A549 (cell line): ENCODE data around the gene FBXO41. TPM values are rescaled to one million over a fixed set of nuclear protein-coding genes. Genes with fewer than 3 reads are reported as not detected.

Experiments
- ATAC-seq, 2 experiments: fragments of 200-7000 bp in 1 of 2; fragments of >200 bp in 1 of 2; cut with Nextera tagmentation in 1 of 2; cut with Tn5 transposase in 1 of 2; 3 replicates each; pipeline versions ENCODE4 v1.8.0 to v1.9.1; 2018 to 2020; ENCODE audit warnings: mild to moderate bottlenecking in 1 of 2, moderate library complexity in 1 of 2
- CTCF ChIA-PET: fragments of 300-600 bp; sonication (Branson Sonifier 250); formaldehyde crosslinking; extraction: SDS; loops from one replicate; lab custom pipeline; 2021; ENCODE audit warnings: antibody characterized with exemption, inconsistent platforms; lab: Yijun Ruan, JAX
- POLR2A ChIA-PET: fragments of 350-600 bp; formaldehyde crosslinking; extraction: SDS; loops from one replicate; lab custom pipeline; 2021; ENCODE audit warnings: antibody characterized with exemption, inconsistent platforms; lab: Yijun Ruan, JAX
- DNase-seq, 2 experiments: peaks; one replicate each; pipeline versions ENCODE4 v3.0.0 to v3.0.0-alpha.2; 2011 to 2016; ENCODE audit warnings: low read depth in 1 of 2, low spot score in 1 of 2
- FAIRE-seq: peaks from 2 replicates; lab custom pipeline; 2011; peaks lifted over from hg19 to GRCh38; lab: Jason Lieb, UNC
- H3K27ac ChIP-seq, 2 experiments: fragments of >200 bp; sonication (Bioruptor Twin); formaldehyde crosslinking; 3 replicates each; pipeline ENCODE4 v1.5.1; 2016 to 2017
- H3K4me1 ChIP-seq: fragments of >200 bp; sonication (Bioruptor Twin); formaldehyde crosslinking; 3 replicates; pipeline ENCODE4 v1.6.1; 2016
- H3K4me2 ChIP-seq: fragments of >200 bp; sonication (Bioruptor Twin); formaldehyde crosslinking; 3 replicates; pipeline ENCODE4 v1.6.1; 2016
- H3K4me3 ChIP-seq: fragments of >200 bp; sonication (Bioruptor Twin); formaldehyde crosslinking; 3 replicates; pipeline ENCODE4 v1.5.1; 2016
- H3K9me3 ChIP-seq: fragments of >200 bp; sonication (Bioruptor Twin); formaldehyde crosslinking; 3 replicates; pipeline ENCODE4 v1.6.1; 2016
- EHF ChIP-seq: fragments of 250-450 bp; sonication (Bioruptor Pico); IDR thresholded peaks from 2 replicates; pipeline ENCODE4 v1.5.0; 2020; ENCODE audit warnings: mild to moderate bottlenecking
- FOSB ChIP-seq: fragments of 250-450 bp; sonication (Bioruptor Pico); IDR thresholded peaks from 2 replicates; pipeline ENCODE4 v1.5.0; 2020; ENCODE audit warnings: mild to moderate bottlenecking, moderate library complexity
- FOXS1 ChIP-seq: fragments of 250-450 bp; sonication (Bioruptor Pico); IDR thresholded peaks from 2 replicates; pipeline ENCODE4 v1.5.0; 2020; ENCODE audit warnings: mild to moderate bottlenecking, moderate library complexity
- HDAC2 ChIP-seq: fragments of 200-600 bp; sonication (generic); IDR thresholded peaks from 2 replicates; pipeline ENCODE4 v1.6.1; 2016
- HOXA7 ChIP-seq: fragments of 250-450 bp; sonication (Bioruptor Pico); IDR thresholded peaks from 2 replicates; pipeline ENCODE4 v1.5.0; 2020; ENCODE audit warnings: mild to moderate bottlenecking, moderate library complexity
- JUN ChIP-seq, 2 experiments: fragments of >200 bp; sonication (Bioruptor Twin); formaldehyde crosslinking; IDR thresholded peaks; 2 replicates in 1 of 2; 3 replicates in 1 of 2; pipeline ENCODE4 v1.6.1; 2016 to 2017
- KDM1A ChIP-seq: fragments of 200-600 bp; sonication (generic); IDR thresholded peaks from 2 replicates; pipeline ENCODE4 v1.6.1; 2016; ENCODE audit warnings: low read depth, mild to moderate bottlenecking
- MAFK ChIP-seq: fragments of 450-650 bp; IDR thresholded peaks from 2 replicates; pipeline ENCODE4 v1.6.1; 2014; ENCODE audit not compliant: partially characterized antibody
- PHF8 ChIP-seq: fragments of 200-600 bp; sonication (generic); IDR thresholded peaks from 2 replicates; pipeline ENCODE4 v1.6.1; 2016; ENCODE audit warnings: low read depth, mild to moderate bottlenecking, antibody characterized with exemption, moderate library complexity, borderline replicate concordance
- POLR2AphosphoS2 ChIP-seq: conservative IDR thresholded peaks from 2 replicates; pipeline ENCODE4 v1.6.1; 2012; ENCODE audit warnings: low read length, improper control_type of control experiment, inconsistent platforms
- RAD21 ChIP-seq, 2 experiments: fragments of >200 bp in 1 of 2; sonication (Bioruptor Twin) in 1 of 2; formaldehyde crosslinking in 1 of 2; IDR thresholded peaks in 1 of 2; conservative IDR thresholded peaks in 1 of 2; 2 replicates in 1 of 2; 3 replicates in 1 of 2; pipeline ENCODE4 v1.6.1; 2012 to 2018; ENCODE audit warnings: inconsistent platforms in 1 of 2
- RARB ChIP-seq: fragments of 250-450 bp; sonication (Bioruptor Pico); IDR thresholded peaks from 2 replicates; pipeline ENCODE4 v1.8.0; 2021; ENCODE audit warnings: mild to moderate bottlenecking, moderate library complexity
- RCOR1 ChIP-seq: fragments of 150-350 bp; IDR thresholded peaks from 2 replicates; pipeline ENCODE4 v1.6.1; 2014; ENCODE audit warnings: antibody characterized with exemption, low read length, low read depth
- SMC3 ChIP-seq: fragments of >200 bp; sonication (Bioruptor Twin); formaldehyde crosslinking; IDR thresholded peaks from 3 replicates; pipeline ENCODE4 v1.6.1; 2018; ENCODE audit warnings: inconsistent platforms
- TFCP2L1 ChIP-seq: fragments of 250-450 bp; sonication (Bioruptor Pico); IDR thresholded peaks from 2 replicates; pipeline ENCODE4 v1.5.0; 2021; ENCODE audit warnings: mild to moderate bottlenecking
- TP53 ChIP-seq: fragments of 250-450 bp; sonication (Bioruptor Pico); IDR thresholded peaks from 2 replicates; pipeline ENCODE4 v1.5.0; 2021; ENCODE audit warnings: mild to moderate bottlenecking, moderate library complexity
- ZNF302 ChIP-seq: fragments of 250-450 bp; sonication (Bioruptor Pico); IDR thresholded peaks from 2 replicates; pipeline ENCODE4 v1.9.0; 2021; ENCODE audit warnings: inconsistent platforms, mild to moderate bottlenecking, moderate library complexity
- ZSCAN20 ChIP-seq: fragments of 250-450 bp; sonication (Bioruptor Pico); IDR thresholded peaks from 2 replicates; pipeline ENCODE4 v1.8.0; 2022; ENCODE audit warnings: mild to moderate bottlenecking, moderate library complexity
- WGBS: methylation state at CpG from one replicate; pipeline ENCODE4 v1.1.6; 2017; ENCODE audit errors: missing lambda C conversion rate; 5-methylcytosine and 5-hydroxymethylcytosine counted together
- polyA plus RNA-seq, 4 experiments: library from polyadenylated mRNA; depleted of rRNA in 3 of 4; stranded (reverse); fragments of >200 nt; fragmentation: RNase III in 1 of 4; extraction: RNeasy Plus Mini Kit Qiagen cat#74134 plus additional on column Dnase treatment in 1 of 4; gene quantifications; 2 replicates in 3 of 4; 3 replicates in 1 of 4; pipeline ENCODE4 v1.2.3, GENCODE V29; 2011 to 2017
- TF ChIP-seq, protein P1 (sequence below): IDR thresholded peaks from 2 replicates; pipeline ENCODE4 v1.6.1; 2012; ENCODE audit warnings: low read depth, borderline replicate concordance
- TF ChIP-seq, protein P2 (sequence below): fragments of 200-600 bp; sonication (generic); IDR thresholded peaks from 2 replicates; pipeline ENCODE4 v1.6.1; 2016; ENCODE audit warnings: antibody characterized with exemption, mild to moderate bottlenecking, moderate library complexity
- TF ChIP-seq, protein P3 (sequence below): IDR thresholded peaks from 2 replicates; pipeline ENCODE4 v1.6.1; 2012
- TF ChIP-seq, protein P4 (sequence below): fragments of 250-450 bp; sonication (Bioruptor Pico); IDR thresholded peaks from 2 replicates; pipeline ENCODE4 v1.5.0; 2021; ENCODE audit warnings: mild to moderate bottlenecking, moderate library complexity, borderline replicate concordance
- TF ChIP-seq, protein P5 (sequence below): fragments of 250-450 bp; sonication (Bioruptor Pico); IDR thresholded peaks from 2 replicates; pipeline ENCODE4 v1.5.0; 2020; ENCODE audit warnings: low read depth, mild to moderate bottlenecking, moderate library complexity
- TF ChIP-seq, protein P6 (sequence below): IDR thresholded peaks from 2 replicates; pipeline ENCODE4 v1.6.1; 2012

The FBXO41 gene
- polyA plus RNA-seq, 2 of the 4 experiments (the other 2 are of a cell fraction), result 3.2 to 6.4 TPM

DNA sequence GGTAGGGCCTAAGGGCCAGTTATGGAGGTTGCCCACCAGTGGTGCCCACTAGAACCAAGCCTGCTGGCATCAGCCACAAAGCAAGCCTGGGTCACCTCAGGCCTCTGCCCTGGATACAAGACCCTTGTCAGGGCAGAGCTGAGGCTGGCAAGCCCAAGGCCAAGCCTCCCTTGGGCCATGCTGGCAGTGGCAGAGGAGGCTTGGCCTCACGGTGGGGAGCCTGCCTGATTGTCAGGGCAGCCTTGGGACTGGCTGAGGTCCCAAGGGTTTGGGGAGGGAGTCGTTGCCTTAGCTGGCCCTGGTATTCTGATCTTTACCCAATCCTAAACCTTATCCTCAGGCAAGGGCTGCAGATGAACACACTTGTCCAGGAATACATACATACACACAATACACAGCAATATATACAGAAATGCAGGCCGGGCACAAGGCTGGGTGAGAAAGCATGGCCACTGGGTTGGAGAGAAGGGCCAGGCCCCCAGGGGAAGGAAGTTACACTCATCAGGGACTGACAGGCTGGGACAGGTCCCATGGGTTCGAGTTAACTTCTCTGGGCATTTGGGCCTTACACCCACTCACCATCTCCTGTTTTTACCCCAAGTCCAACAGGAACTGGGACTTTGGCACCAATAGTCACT lies 29.2 kb downstream of the FBXO41 start:
- Histone ChIP-seq H3K27ac (no peak overlapping the region), H3K4me2 (no peak overlapping the region), H3K4me3 (no peak overlapping the region), H3K9me3 (no peaks in the 10 kb centered on the region), H3K4me1 (no peaks in the 10 kb centered on the region)
- no peak for DNase-seq
- FAIRE-seq, result no peak
- ATAC-seq, result peak; percentile 3 to 9; a peak in 4 of 6 replicates
- TF ChIP-seq RCOR1, result no peak
- no peak for TF ChIP-seq FOXS1 (CRISPR knock-in tag)
- TF ChIP-seq TFCP2L1 (CRISPR knock-in tag), result no peak
- no peak for TF ChIP-seq PHF8
- TF ChIP-seq, protein P1, sequence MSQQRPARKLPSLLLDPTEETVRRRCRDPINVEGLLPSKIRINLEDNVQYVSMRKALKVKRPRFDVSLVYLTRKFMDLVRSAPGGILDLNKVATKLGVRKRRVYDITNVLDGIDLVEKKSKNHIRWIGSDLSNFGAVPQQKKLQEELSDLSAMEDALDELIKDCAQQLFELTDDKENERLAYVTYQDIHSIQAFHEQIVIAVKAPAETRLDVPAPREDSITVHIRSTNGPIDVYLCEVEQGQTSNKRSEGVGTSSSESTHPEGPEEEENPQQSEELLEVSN, result no peak
- TF ChIP-seq, protein P2, sequence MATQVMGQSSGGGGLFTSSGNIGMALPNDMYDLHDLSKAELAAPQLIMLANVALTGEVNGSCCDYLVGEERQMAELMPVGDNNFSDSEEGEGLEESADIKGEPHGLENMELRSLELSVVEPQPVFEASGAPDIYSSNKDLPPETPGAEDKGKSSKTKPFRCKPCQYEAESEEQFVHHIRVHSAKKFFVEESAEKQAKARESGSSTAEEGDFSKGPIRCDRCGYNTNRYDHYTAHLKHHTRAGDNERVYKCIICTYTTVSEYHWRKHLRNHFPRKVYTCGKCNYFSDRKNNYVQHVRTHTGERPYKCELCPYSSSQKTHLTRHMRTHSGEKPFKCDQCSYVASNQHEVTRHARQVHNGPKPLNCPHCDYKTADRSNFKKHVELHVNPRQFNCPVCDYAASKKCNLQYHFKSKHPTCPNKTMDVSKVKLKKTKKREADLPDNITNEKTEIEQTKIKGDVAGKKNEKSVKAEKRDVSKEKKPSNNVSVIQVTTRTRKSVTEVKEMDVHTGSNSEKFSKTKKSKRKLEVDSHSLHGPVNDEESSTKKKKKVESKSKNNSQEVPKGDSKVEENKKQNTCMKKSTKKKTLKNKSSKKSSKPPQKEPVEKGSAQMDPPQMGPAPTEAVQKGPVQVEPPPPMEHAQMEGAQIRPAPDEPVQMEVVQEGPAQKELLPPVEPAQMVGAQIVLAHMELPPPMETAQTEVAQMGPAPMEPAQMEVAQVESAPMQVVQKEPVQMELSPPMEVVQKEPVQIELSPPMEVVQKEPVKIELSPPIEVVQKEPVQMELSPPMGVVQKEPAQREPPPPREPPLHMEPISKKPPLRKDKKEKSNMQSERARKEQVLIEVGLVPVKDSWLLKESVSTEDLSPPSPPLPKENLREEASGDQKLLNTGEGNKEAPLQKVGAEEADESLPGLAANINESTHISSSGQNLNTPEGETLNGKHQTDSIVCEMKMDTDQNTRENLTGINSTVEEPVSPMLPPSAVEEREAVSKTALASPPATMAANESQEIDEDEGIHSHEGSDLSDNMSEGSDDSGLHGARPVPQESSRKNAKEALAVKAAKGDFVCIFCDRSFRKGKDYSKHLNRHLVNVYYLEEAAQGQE, result no peak
- no peak for TF ChIP-seq FOSB (CRISPR knock-in tag)
- TF ChIP-seq EHF (CRISPR knock-in tag), result no peak
- TF ChIP-seq, protein P3, sequence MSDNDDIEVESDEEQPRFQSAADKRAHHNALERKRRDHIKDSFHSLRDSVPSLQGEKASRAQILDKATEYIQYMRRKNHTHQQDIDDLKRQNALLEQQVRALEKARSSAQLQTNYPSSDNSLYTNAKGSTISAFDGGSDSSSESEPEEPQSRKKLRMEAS, result no peak
- TF ChIP-seq, protein P4, sequence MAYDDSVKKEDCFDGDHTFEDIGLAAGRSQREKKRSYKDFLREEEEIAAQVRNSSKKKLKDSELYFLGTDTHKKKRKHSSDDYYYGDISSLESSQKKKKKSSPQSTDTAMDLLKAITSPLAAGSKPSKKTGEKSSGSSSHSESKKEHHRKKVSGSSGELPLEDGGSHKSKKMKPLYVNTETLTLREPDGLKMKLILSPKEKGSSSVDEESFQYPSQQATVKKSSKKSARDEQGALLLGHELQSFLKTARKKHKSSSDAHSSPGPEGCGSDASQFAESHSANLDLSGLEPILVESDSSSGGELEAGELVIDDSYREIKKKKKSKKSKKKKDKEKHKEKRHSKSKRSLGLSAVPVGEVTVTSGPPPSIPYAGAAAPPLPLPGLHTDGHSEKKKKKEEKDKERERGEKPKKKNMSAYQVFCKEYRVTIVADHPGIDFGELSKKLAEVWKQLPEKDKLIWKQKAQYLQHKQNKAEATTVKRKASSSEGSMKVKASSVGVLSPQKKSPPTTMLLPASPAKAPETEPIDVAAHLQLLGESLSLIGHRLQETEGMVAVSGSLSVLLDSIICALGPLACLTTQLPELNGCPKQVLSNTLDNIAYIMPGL, result no peak
- no peak; the same call in 1 of the 2 replicates for TF ChIP-seq POLR2AphosphoS2
- POLR2A ChIA-PET, result interaction anchor here (3.2 kb wide), 1 partner anchor 21 kb away, joined by 12 read pairs; the partner anchor contains the start of genes CCT7 and PRADC1
- CTCF ChIA-PET, result interaction anchor here (1.0 to 2.2 kb wide), 5 partner anchors 8 to 362 kb away, joined by 3 to 9 read pairs (median 3); no protein-coding TSS in a partner anchor
- 62% methylated on average over 3 of the region's 4 CpGs for WGBS

DNA sequence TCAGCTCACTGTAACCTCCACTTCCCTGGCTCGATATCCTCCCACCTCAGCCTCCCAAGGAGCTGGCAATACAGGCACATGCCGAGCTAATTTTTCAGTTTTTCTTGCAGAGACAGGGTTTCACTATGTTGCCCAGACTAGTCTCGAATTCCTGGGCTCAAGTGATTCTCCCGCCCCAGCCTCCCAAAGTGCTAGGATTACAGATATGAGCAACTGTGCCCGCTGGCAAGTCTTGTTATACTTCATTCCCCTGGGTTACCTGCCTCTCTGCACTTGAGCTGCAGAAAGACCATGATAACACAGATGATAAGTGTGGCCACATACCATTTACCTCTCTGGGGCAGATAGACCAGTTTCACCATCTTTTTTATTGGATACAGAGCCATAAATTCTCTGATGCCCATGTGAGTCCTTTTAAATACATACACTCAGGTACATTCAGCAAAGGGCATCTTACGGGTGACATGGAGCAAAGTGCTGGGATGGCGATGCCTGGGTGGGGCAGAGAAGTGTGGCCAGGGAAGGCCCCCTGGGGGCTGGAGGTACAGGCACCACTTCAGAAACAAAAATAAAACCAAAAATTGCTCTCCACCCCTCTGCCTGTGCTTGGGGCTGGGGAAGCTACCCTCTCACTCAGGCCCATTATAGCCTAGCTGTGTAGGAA lies 29.8 kb downstream of the FBXO41 start:
- no peak overlapping the region for H3K4me3 ChIP-seq
- 93% methylated on average over 7 of the region's 7 CpGs for WGBS
- H3K4me2 ChIP-seq, result no peak overlapping the region
- H3K27ac ChIP-seq, result no peak overlapping the region
- no peaks in the 10 kb centered on the region for H3K4me1 ChIP-seq
- CTCF ChIA-PET, result interaction anchor here (0.5 to 2.2 kb wide), 8 partner anchors 9 to 1646 kb away, joined by 3 to 9 read pairs (median 3); no protein-coding TSS in a partner anchor
- FAIRE-seq (no peak), DNase-seq (no peak), ATAC-seq (no peak; a peak in 1 of 6 replicates)
- POLR2A ChIA-PET, result interaction anchor here (0.8 to 3.2 kb wide), 2 partner anchors 16 to 21 kb away, joined by 3 to 12 read pairs; partner anchors contain the start of genes CCT7 and PRADC1
- H3K9me3 ChIP-seq, result no peaks in the 10 kb centered on the region
- TF ChIP-seq, protein P5, sequence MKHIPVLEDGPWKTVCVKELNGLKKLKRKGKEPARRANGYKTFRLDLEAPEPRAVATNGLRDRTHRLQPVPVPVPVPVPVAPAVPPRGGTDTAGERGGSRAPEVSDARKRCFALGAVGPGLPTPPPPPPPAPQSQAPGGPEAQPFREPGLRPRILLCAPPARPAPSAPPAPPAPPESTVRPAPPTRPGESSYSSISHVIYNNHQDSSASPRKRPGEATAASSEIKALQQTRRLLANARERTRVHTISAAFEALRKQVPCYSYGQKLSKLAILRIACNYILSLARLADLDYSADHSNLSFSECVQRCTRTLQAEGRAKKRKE (CRISPR knock-in tag), result no peak
- TF ChIP-seq TP53 (CRISPR knock-in tag), result no peak
- TF ChIP-seq RARB (CRISPR knock-in tag), result no peak
- TF ChIP-seq, protein P6, sequence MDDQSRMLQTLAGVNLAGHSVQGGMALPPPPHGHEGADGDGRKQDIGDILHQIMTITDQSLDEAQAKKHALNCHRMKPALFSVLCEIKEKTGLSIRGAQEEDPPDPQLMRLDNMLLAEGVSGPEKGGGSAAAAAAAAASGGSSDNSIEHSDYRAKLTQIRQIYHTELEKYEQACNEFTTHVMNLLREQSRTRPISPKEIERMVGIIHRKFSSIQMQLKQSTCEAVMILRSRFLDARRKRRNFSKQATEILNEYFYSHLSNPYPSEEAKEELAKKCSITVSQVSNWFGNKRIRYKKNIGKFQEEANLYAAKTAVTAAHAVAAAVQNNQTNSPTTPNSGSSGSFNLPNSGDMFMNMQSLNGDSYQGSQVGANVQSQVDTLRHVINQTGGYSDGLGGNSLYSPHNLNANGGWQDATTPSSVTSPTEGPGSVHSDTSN, result no peak
- TF ChIP-seq MAFK, result no peak
- no peak for TF ChIP-seq HOXA7
- TF ChIP-seq POLR2AphosphoS2, result no peak
- TF ChIP-seq FOXS1 (CRISPR knock-in tag), result no peak
- TF ChIP-seq SMC3, result no peak
- no peak for TF ChIP-seq KDM1A
- no peak for TF ChIP-seq JUN (IDR thresholded peaks at IDR 0.05)
- no peak for TF ChIP-seq RAD21 (conservative IDR thresholded peaks at IDR 0.05 in 1 of 2, IDR thresholded peaks at IDR 0.05 in 1 of 2)
- TF ChIP-seq HDAC2, result no peak
- no peak for TF ChIP-seq ZNF302
- TF ChIP-seq, protein P4, result no peak
- no peak for TF ChIP-seq ZSCAN20
